GM12878 (cell line): ENCODE data around the gene SBNO2. TPM values are rescaled to one million over a fixed set of nuclear protein-coding genes. Genes with fewer than 3 reads are reported as not detected.

Source experiments
- ATAC-seq: fragments of 200-7000 bp; cut with Tn5 transposase; 3 replicates; pipeline ENCODE4 v1.9.1; 2020; ENCODE audit warnings: mild to moderate bottlenecking, moderate library complexity
- BruUV-seq: library from RNA; stranded (reverse); fragments of 400-500 nt; replicated peaks from 2 replicates; lab custom pipeline; 2021; lab: Mats Ljungman, UMichigan
- CTCF ChIA-PET: fragments of 300-600 bp; sonication (Branson Sonifier 250); formaldehyde crosslinking; extraction: SDS; loops from one replicate; lab custom pipeline; 2021; ENCODE audit warnings: inconsistent platforms; lab: Yijun Ruan, JAX
- POLR2A ChIA-PET: fragments of 350-600 bp; formaldehyde crosslinking; extraction: SDS; loops from one replicate; lab custom pipeline; 2021; ENCODE audit warnings: inconsistent platforms; lab: Charles Lee
- RAD21 ChIA-PET: fragments of 300-600 bp; sonication (Branson Sonifier 250); formaldehyde crosslinking; loops from one replicate; lab custom pipeline; 2023; ENCODE audit warnings: antibody characterized with exemption; ENCODE audit not compliant: unreplicated experiment; lab: Charles Lee
- SMC1A ChIA-PET: fragments of 300-600 bp; sonication (Branson Sonifier 250); formaldehyde crosslinking; loops from one replicate; lab custom pipeline; 2023; ENCODE audit not compliant: unreplicated experiment, uncharacterized antibody; lab: Charles Lee
- DNase-seq: peaks from one replicate; pipeline ENCODE4 v3.0.0-alpha.2; 2011; ENCODE audit warnings: low read depth, low spot score
- FAIRE-seq: peaks from 3 replicates; lab custom pipeline; 2011; peaks lifted over from hg19 to GRCh38; lab: Jason Lieb, UNC
- H2AFZ ChIP-seq: 2 replicates; pipeline ENCODE4 v1.6.0; 2011; ENCODE audit warnings: low read depth, low read length, control low read depth; ENCODE audit not compliant: control insufficient read depth
- H3K27ac ChIP-seq: 2 replicates; pipeline ENCODE4 v1.5.1; 2011; ENCODE audit warnings: control low read depth; ENCODE audit not compliant: control insufficient read depth, insufficient read depth
- H3K27me3 ChIP-seq, 2 experiments: replicated peaks in 1 of 2; 2 replicates each; pipeline versions ENCODE4 v1.6.0 to v1.6.1; 2011; ENCODE audit warnings: low read length in 1 of 2; ENCODE audit not compliant: control insufficient read depth in 2 of 2, insufficient read depth in 2 of 2
- H3K36me3 ChIP-seq, 2 experiments: 2 replicates each; pipeline ENCODE4 v1.5.1; 2011; ENCODE audit warnings: low read length in 1 of 2; ENCODE audit not compliant: control insufficient read depth in 2 of 2, insufficient read depth in 2 of 2
- H3K4me1 ChIP-seq: 2 replicates; pipeline ENCODE4 v1.6.1; 2011; ENCODE audit warnings: mild to moderate bottlenecking, low read length, moderate library complexity, mixed read lengths; ENCODE audit not compliant: control insufficient read depth, insufficient read depth
- H3K4me2 ChIP-seq: 2 replicates; pipeline ENCODE4 v1.6.0; 2011; ENCODE audit warnings: control low read depth; ENCODE audit not compliant: control insufficient read depth, insufficient read depth
- H3K4me3 ChIP-seq: fragments of 200-600 bp; sonication (generic); 2 replicates; pipeline ENCODE4 v1.5.1; 2016
- H3K79me2 ChIP-seq: 2 replicates; pipeline ENCODE4 v1.6.0; 2011; ENCODE audit warnings: low read length; ENCODE audit not compliant: control insufficient read depth, insufficient read depth
- H3K9ac ChIP-seq: 2 replicates; pipeline ENCODE4 v1.8.0; 2011; ENCODE audit warnings: low read length, control low read depth, mixed read lengths; ENCODE audit not compliant: control insufficient read depth, insufficient read depth
- H3K9me3 ChIP-seq: replicated peaks from 3 replicates; pipeline ENCODE4 v1.5.1; 2011; ENCODE audit warnings: mild to moderate bottlenecking, low read length; ENCODE audit not compliant: control insufficient read depth, insufficient read depth
- H4K20me1 ChIP-seq: 2 replicates; pipeline ENCODE4 v1.6.0; 2011; ENCODE audit not compliant: control insufficient read depth, insufficient read depth
- BCL11A ChIP-seq: IDR thresholded peaks from 2 replicates; pipeline ENCODE4 v1.6.1; 2011; ENCODE audit warnings: low read depth, low read length
- CBX3 ChIP-seq: fragments of 200-600 bp; sonication (generic); IDR thresholded peaks from 2 replicates; pipeline ENCODE4 v1.6.1; 2016; ENCODE audit warnings: low read depth, borderline replicate concordance
- CHD4 ChIP-seq: fragments of 200-600 bp; sonication (generic); IDR thresholded peaks from 2 replicates; pipeline ENCODE4 v1.6.1; 2016; ENCODE audit warnings: mild to moderate bottlenecking
- FOS ChIP-seq: IDR thresholded peaks from 3 replicates; pipeline ENCODE4 v1.6.1; 2011; ENCODE audit warnings: borderline replicate concordance; ENCODE audit not compliant: insufficient read length; ENCODE audit errors: extremely low read depth
- IKZF1 ChIP-seq: fragments of 450-650 bp; conservative IDR thresholded peaks from 2 replicates; pipeline ENCODE4 v1.6.1; 2017; ENCODE audit warnings: antibody characterized with exemption, mild to moderate bottlenecking
- IKZF2 ChIP-seq, 2 experiments: fragments of 450-650 bp; IDR thresholded peaks; 2 replicates each; pipeline ENCODE4 v1.6.1; 2017; ENCODE audit warnings: mild to moderate bottlenecking in 2 of 2, moderate library complexity in 2 of 2
- KAT2A ChIP-seq: conservative IDR thresholded peaks from 2 replicates; pipeline ENCODE4 v1.6.1; 2011; ENCODE audit warnings: low read depth, low read length; ENCODE audit not compliant: control insufficient read depth
- MYB ChIP-seq: fragments of 150-350 bp; IDR thresholded peaks from 2 replicates; pipeline ENCODE4 v1.6.1; 2014; ENCODE audit warnings: mild to moderate bottlenecking, low read depth, low read length, borderline replicate concordance
- NBN ChIP-seq: fragments of 450-650 bp; IDR thresholded peaks from 2 replicates; pipeline ENCODE4 v1.6.1; 2016
- NFYB ChIP-seq: IDR thresholded peaks from 2 replicates; pipeline ENCODE4 v1.6.1; 2011; ENCODE audit warnings: low read depth, mild to moderate bottlenecking, low read length, improper control_type of control experiment, moderate library complexity; ENCODE audit not compliant: insufficient read depth
- POLR2A ChIP-seq: IDR thresholded peaks from 2 replicates; pipeline ENCODE4 v1.6.1; 2011; ENCODE audit warnings: low read depth, mild to moderate bottlenecking, low read length
- POU2F2 ChIP-seq: IDR thresholded peaks from 3 replicates; pipeline ENCODE4 v1.6.1; 2011; ENCODE audit warnings: low read depth, mild to moderate bottlenecking, low read length, borderline replicate concordance
- RAD21 ChIP-seq: IDR thresholded peaks from 2 replicates; pipeline ENCODE4 v1.6.1; 2011; ENCODE audit warnings: mild to moderate bottlenecking, low read depth, low read length, moderate library complexity; ENCODE audit not compliant: insufficient read depth
- SMARCA5 ChIP-seq: fragments of 450-650 bp; IDR thresholded peaks from 2 replicates; pipeline ENCODE4 v1.6.1; 2017; ENCODE audit warnings: mild to moderate bottlenecking
- SREBF1 ChIP-seq: IDR thresholded peaks from 2 replicates; pipeline ENCODE4 v1.6.1; 2012; ENCODE audit warnings: mild to moderate bottlenecking, low read length
- USF1 ChIP-seq: IDR thresholded peaks from 2 replicates; pipeline ENCODE4 v1.6.1; 2011; ENCODE audit warnings: borderline replicate concordance, low read depth, mild to moderate bottlenecking, moderate library complexity, mixed read lengths, low read length; ENCODE audit not compliant: insufficient read depth; ENCODE audit errors: extremely low read length
- YBX1 ChIP-seq: fragments of 450-650 bp; IDR thresholded peaks from 2 replicates; pipeline ENCODE4 v1.6.1; 2016; ENCODE audit warnings: antibody characterized with exemption
- ZZZ3 ChIP-seq: IDR thresholded peaks from 2 replicates; pipeline ENCODE4 v1.6.1; 2011; ENCODE audit warnings: low read depth; ENCODE audit not compliant: control insufficient read depth, insufficient read length
- WGBS: methylation state at CpG from one replicate; pipeline ENCODE4 v1.1.6; 2016; ENCODE audit warnings: low lambda C conversion rate; ENCODE audit not compliant: insufficient replicate concordance, insufficient coverage; ENCODE audit errors: missing lambda C conversion rate; 5-methylcytosine and 5-hydroxymethylcytosine counted together
- in situ Hi-C: fragments of 300-500 bp; cut with MboI; formaldehyde crosslinking; loops from 9 replicates; pipeline ENCODE4 v1.14.3; 2018; ENCODE audit warnings: mixed read lengths
- intact Hi-C: fragments of 100-400 bp; cut with micrococcal nuclease; formaldehyde crosslinking; loops from one replicate; pipeline ENCODE4 v1.14.2; 2022; ENCODE audit not compliant: unreplicated experiment
- polyA plus RNA-seq, 11 experiments: library from polyadenylated mRNA; depleted of rRNA in 4 of 11; unstranded in 6 of 11; stranded (reverse) in 5 of 11; fragments of >200 nt; fragmentation: Nextera tagmentation in 4 of 11; fragmentation: Illumina TruSeq in 1 of 11; extraction: Ambion mirVana in 4 of 11; extraction: Trizol in 1 of 11; gene quantifications; 1 replicate in 1 of 11; 2 replicates in 10 of 11; pipeline versions ENCODE4 v1.2.1 to v1.2.3, GENCODE V29; 2011 to 2016; ENCODE audit warnings: inconsistent platforms in 2 of 11, missing spikeins in 2 of 11, low read depth in 1 of 11
- total RNA-seq, 4 experiments: library from RNA; depleted of rRNA in 3 of 4; stranded (reverse); fragments of >200 nt in 3 of 4; fragmentation: Illumina TruSeq in 1 of 4; extraction: Trizol in 1 of 4; gene quantifications; 2 replicates each; pipeline versions ENCODE4 v1.2.1 to v1.2.3, GENCODE V29; 2013 to 2021

Gene SBNO2
- total and polyA plus RNA-seq, 10 of the 15 experiments (the other 5 are each of a cell fraction or from before 2014, with no cell fraction given), result 0.08 to 44.6 (median 5.4) TPM

GRCh38 chr19:1084024-1084868 lies 89.8 kb downstream of the SBNO2 start:
- ChIA-PET SMC1A (interaction anchor here (1.0 kb wide), 1 partner anchor 26 kb away, joined by 3 read pairs; no protein-coding TSS in a partner anchor), RAD21 (no interaction called here)
- ATAC-seq (no peak), FAIRE-seq (no peak)
- H3K9me3 ChIP-seq, result no peaks in the 10 kb centered on the region
- intact Hi-C loops, result no loop called here
- no peak for TF ChIP-seq KAT2A
- peak; percentile 14; the same call in 1 of the 3 replicates for TF ChIP-seq POU2F2
- no peak for TF ChIP-seq CBX3
- TF ChIP-seq FOS, result no peak
- no peak for TF ChIP-seq MYB
- no peak for TF ChIP-seq SREBF1
- no peak for TF ChIP-seq CHD4
- TF ChIP-seq BCL11A, result no peak
- TF ChIP-seq USF1, result no peak
- TF ChIP-seq RAD21, result no peak
- TF ChIP-seq ZZZ3, result no peak
- no peak for TF ChIP-seq NFYB
- TF ChIP-seq YBX1, result no peak
- no peak for TF ChIP-seq NBN
- TF ChIP-seq SMARCA5, result no peak
- peak; percentile 14 to 22; a peak in 1 of 4 replicates for TF ChIP-seq IKZF2 (IDR thresholded peaks at IDR 0.05)
- TF ChIP-seq IKZF1, result peak; percentile 63
- TF ChIP-seq POLR2A, result peak; percentile 52; the same call in 1 of the 2 replicates
- TF ChIP-seq, all 136 proteins: peak for 4
- ChIA-PET CTCF (interaction anchor here (1.1 kb wide), 1 partner anchor 29 kb away, joined by 6 read pairs; no protein-coding TSS in a partner anchor), POLR2A (interaction anchor here (1.3 to 1.7 kb wide), 2 partner anchors 10 to 12 kb away, joined by 3 to 5 read pairs; no protein-coding TSS in a partner anchor)
- in situ Hi-C loops, result no loop called here
- no peaks in the 10 kb centered on the region; the same call in 1 of the 2 replicates for H3K79me2 ChIP-seq
- no peak overlapping the region for H2AFZ ChIP-seq
- no peak overlapping the region for H3K4me3 ChIP-seq
- 65% methylated on average over 41 of the region's 43 CpGs for WGBS
- H4K20me1 ChIP-seq, result no peaks in the 10 kb centered on the region; the same call in 1 of the 2 replicates
- no peak overlapping the region for H3K27ac ChIP-seq
- no peaks in the 10 kb centered on the region for H3K27me3 ChIP-seq
- peaks cover 30% of the 10 kb centered on the region for H3K4me1 ChIP-seq
- DNase-seq, result no peak
- BruUV-seq, result no TSS peak
- no peak overlapping the region for H3K9ac ChIP-seq
- no peak overlapping the region for H3K4me2 ChIP-seq
- H3K36me3 ChIP-seq, result peaks cover 15 to 69% of the 10 kb centered on the region in 2 experiments
